ENCODE results near the gene WDR26. TPM values are rescaled to one million over a fixed set of nuclear protein-coding genes. Genes with fewer than 3 reads are reported as not detected.
A peak's percentile ranks its signal among the peaks of the same experiment; 100 is the strongest.

WDR26 gene
- polyA plus RNA-seq, 1 donor from 2014 or later = 4.0 TPM

DNA sequence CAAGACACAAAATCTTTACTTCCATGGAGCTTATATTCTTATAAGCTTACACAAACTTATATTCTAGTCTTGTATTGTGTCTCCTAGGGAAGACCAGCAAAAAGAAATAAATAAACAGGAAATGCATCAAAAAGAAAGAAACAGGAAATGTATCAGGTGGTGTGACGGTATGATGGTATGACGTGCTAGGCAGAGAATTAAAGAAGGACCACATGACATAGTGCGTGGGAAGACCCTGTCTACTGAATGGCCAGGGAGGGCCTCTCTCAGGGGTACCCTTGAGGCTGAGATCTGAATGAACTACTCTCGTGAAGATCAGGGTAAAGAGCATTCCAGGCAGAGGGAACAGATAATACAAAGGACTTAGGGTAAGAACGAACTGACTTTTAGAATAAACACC lies 15.6 kb upstream of the WDR26 start:
- Mint-ChIP-seq H3K4me1 (peaks cover 0 to 4% (median 2%) of the 10 kb centered on the region in 3 donors), H3K36me3 (peaks cover 4% of the 10 kb centered on the region), H3K27ac (no peak overlapping the region), H3K4me3 (no peak overlapping the region), H3K27me3 (no peaks in the 10 kb centered on the region), H3K9me3 (no peaks in the 10 kb centered on the region)

DNA sequence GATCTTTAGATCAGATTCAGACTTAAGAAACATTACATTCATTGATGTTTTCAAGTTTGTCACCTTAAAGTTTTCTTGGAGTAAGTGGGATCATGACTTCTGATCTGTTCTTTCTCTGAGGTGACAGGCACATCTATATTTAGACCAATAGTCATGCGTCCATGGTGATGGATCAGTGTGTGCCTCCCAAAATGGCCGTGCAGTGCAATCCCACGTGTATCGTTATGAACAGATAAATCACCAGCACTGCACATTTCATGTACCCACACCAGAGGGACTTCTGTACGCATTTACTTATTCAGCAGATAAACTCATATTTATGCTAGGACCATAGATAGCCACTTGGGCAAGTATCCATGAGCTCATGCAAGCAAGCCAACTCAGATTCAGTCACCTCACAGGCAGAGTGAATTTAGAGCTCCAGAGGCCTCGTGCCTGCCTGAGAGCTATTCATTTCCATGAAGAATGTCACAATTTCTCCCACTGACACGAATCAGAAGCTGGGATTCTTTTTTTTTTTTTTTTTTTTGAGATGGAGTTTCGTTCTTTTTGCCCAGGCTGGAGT lies 13.9 kb upstream of the WDR26 start:
- Mint-ChIP-seq H3K4me3 (no peak overlapping the region), H3K9me3 (no peaks in the 10 kb centered on the region), H3K4me1 (peaks cover 0 to 4% (median 2%) of the 10 kb centered on the region in 3 donors), H3K36me3 (peaks cover 4% of the 10 kb centered on the region), H3K27ac (no peak overlapping the region), H3K27me3 (no peaks in the 10 kb centered on the region)

- Mint-ChIP-seq H3K4me1 (peaks cover 0 to 4% (median 2%) of the 10 kb centered on the region in 3 donors), H3K27ac (no peak overlapping the region), H3K36me3 (peaks cover 4% of the 10 kb centered on the region), H3K27me3 (no peaks in the 10 kb centered on the region), H3K4me3 (no peak overlapping the region), H3K9me3 (no peaks in the 10 kb centered on the region)
These were observed 13.4 kb upstream of the WDR26 start for GRCh38 chr1:224447971-224448370.

- Mint-ChIP-seq H3K4me1 (peaks cover 0 to 4% (median 2%) of the 10 kb centered on the region in 3 donors), H3K36me3 (peaks cover 4% of the 10 kb centered on the region), H3K9me3 (no peaks in the 10 kb centered on the region), H3K4me3 (no peak overlapping the region), H3K27ac (no peak overlapping the region), H3K27me3 (no peaks in the 10 kb centered on the region)
These were observed 12.7 kb upstream of the WDR26 start for GRCh38 chr1:224447251-224447650.

DNA sequence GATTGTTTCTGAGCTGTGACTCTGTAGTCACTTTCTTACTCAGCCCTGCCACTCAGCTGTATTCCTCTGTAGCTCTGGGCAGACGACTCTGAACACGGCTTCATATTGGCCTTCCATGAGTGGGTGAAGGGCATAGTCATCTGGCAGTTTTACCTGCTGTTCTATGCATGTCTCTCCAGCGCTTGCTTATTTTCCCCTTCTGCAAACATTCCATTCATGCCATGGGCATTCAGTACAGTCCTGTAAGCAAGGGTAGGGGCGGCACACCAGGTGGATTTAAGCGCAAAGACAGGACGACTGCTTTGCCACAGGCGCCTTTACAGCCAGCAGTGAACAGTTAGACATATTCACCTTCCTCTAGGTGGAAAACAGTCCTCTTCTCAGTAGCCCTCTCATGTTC lies 4.4 kb upstream of the WDR26 start:
- Mint-ChIP-seq H3K36me3 (peaks cover 3% of the 10 kb centered on the region), H3K4me3 (no peak overlapping the region), H3K27ac (no peak overlapping the region), H3K4me1 (peaks cover 13 to 16% (median 13%) of the 10 kb centered on the region in 3 donors), H3K9me3 (no peaks in the 10 kb centered on the region), H3K27me3 (no peaks in the 10 kb centered on the region)

- Mint-ChIP-seq H3K4me1 (peaks cover 28 to 37% (median 33%) of the 10 kb centered on the region in 3 donors), H3K27ac (peak overlapping the region; percentile 73 to 93 (median 93)), H3K4me3 (peak overlapping the region in 3 of 4 donors; percentile 90 to 98 (median 95)), H3K9me3 (no peaks in the 10 kb centered on the region), H3K36me3 (peaks cover 1% of the 10 kb centered on the region), H3K27me3 (no peaks in the 10 kb centered on the region)
These were observed 1.4 kb upstream of the WDR26 start for GRCh38 chr1:224435999-224436398.

DNA sequence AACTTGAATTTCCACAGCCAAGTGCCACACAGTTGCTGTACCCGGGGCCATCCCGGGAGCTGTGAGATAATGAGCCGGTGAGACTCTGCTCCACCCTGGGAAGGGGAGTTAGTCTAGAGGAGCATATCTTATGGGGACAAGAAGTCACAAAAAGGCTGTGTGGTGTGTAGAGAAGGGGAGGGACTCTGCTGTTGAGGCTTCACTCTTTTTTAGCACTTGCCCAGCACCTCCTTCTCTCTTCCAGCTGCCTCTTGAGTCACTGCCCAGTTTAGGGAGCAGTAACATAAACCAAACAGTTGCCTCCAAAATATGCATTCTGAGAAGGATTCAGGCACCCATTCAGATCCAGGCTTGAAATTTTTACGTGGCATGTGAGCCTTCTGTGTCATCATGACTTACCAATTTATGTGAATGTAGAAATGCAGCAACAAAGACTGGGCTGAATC lies 744 bp upstream of the WDR26 start:
- Mint-ChIP-seq H3K36me3 (peaks cover 1% of the 10 kb centered on the region), H3K27me3 (no peaks in the 10 kb centered on the region), H3K4me1 (peaks cover 32 to 43% (median 38%) of the 10 kb centered on the region in 3 donors), H3K9me3 (no peaks in the 10 kb centered on the region), H3K27ac (peak overlapping the region; percentile 93 to 95 (median 93)), H3K4me3 (peak overlapping the region; percentile 90 to 98 (median 96))

- peak overlapping the region; percentile 90 to 96 (median 93) for H3K4me3 Mint-ChIP-seq
- peaks cover 1% of the 10 kb centered on the region for H3K36me3 Mint-ChIP-seq
- peaks cover 35 to 44% (median 38%) of the 10 kb centered on the region in 3 donors for H3K4me1 Mint-ChIP-seq
- no peaks in the 10 kb centered on the region for H3K27me3 Mint-ChIP-seq
- H3K27ac Mint-ChIP-seq = peak overlapping the region; percentile 92 to 95 (median 93)
- no peaks in the 10 kb centered on the region for H3K9me3 Mint-ChIP-seq
These were observed 610 bp downstream of the WDR26 start for GRCh38 chr1:224433701-224434672.

DNA sequence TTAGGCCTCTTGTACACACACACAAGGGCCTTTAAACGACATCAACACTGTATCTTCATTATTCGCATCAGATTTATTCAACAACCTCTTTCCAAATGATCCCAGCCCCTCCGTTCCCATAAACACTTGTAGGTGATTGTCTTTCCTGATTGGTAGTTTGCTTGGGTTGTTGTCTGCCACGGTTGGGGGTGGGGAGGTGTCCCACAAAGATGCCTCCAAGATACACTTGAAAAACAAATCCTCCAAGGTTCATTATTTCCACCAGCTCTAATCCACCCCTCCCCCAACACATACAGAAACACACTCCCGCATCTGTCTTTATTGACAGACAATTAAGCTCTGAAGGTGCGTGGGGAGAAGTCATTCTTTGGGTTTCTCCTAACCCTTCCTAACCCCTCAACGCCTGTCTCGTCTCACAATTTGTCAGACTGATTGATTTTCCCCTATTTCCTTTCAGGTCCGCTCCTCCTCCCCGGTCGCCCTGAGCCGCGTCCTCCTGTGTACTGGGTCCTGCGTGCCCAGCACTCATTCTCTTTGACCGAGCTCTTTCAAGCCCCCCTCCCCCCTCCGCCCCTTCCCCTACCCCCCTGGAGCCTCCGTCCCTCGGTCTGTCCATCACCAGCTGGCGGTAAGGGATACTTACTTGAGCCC lies 1.4 kb downstream of the WDR26 start:
- peaks cover 1% of the 10 kb centered on the region for H3K36me3 Mint-ChIP-seq
- H3K9me3 Mint-ChIP-seq = no peaks in the 10 kb centered on the region
- peaks cover 35 to 44% (median 38%) of the 10 kb centered on the region in 3 donors for H3K4me1 Mint-ChIP-seq
- peak overlapping the region; percentile 90 to 95 (median 95) for H3K27ac Mint-ChIP-seq
- H3K4me3 Mint-ChIP-seq = peak overlapping the region; percentile 87 to 96 (median 90)
- H3K27me3 Mint-ChIP-seq = no peaks in the 10 kb centered on the region

GRCh38 chr1:224432672-224433040 lies 1.9 kb downstream of the WDR26 start:
- peaks cover 35 to 48% (median 41%) of the 10 kb centered on the region in 3 donors for H3K4me1 Mint-ChIP-seq
- peaks cover 1% of the 10 kb centered on the region for H3K36me3 Mint-ChIP-seq
- peak overlapping the region; percentile 87 to 96 (median 90) for H3K4me3 Mint-ChIP-seq
- no peaks in the 10 kb centered on the region for H3K9me3 Mint-ChIP-seq
- peak overlapping the region; percentile 90 to 95 (median 95) for H3K27ac Mint-ChIP-seq
- H3K27me3 Mint-ChIP-seq = no peaks in the 10 kb centered on the region

DNA sequence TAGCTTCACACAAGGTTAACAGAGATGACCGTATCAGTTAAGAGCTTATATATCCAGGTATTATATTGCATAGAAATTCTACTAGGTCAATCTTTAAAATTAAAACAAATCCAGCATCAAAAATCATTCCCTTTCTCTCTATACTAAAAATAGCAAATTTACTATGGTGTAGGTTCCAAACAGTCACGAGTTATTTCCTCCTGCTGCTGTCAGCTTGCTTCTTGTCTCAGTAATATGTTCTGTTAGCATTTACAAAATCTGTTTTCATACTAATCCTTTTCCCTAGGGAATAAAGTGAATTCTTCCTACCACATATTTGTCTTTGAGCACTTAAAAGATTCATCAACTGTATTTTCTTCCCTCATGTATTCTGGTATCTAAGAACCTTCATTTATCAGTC lies 2.5 kb downstream of the WDR26 start:
- H3K27ac Mint-ChIP-seq = peak overlapping the region; percentile 90 to 95 (median 95)
- peaks cover 35 to 48% (median 43%) of the 10 kb centered on the region in 3 donors for H3K4me1 Mint-ChIP-seq
- no peaks in the 10 kb centered on the region for H3K27me3 Mint-ChIP-seq
- H3K4me3 Mint-ChIP-seq = peak overlapping the region; percentile 87 to 96 (median 90)
- peaks cover 1% of the 10 kb centered on the region for H3K36me3 Mint-ChIP-seq
- H3K9me3 Mint-ChIP-seq = no peaks in the 10 kb centered on the region

GRCh38 chr1:224431726-224432125 lies 2.9 kb downstream of the WDR26 start:
- peaks cover 35 to 45% (median 43%) of the 10 kb centered on the region in 3 donors for H3K4me1 Mint-ChIP-seq
- H3K27me3 Mint-ChIP-seq = no peaks in the 10 kb centered on the region
- no peaks in the 10 kb centered on the region for H3K9me3 Mint-ChIP-seq
- peak overlapping the region; percentile 53 to 95 (median 90) for H3K27ac Mint-ChIP-seq
- H3K36me3 Mint-ChIP-seq = no peaks in the 10 kb centered on the region
- peak overlapping the region in 3 of 4 donors; percentile 87 to 96 (median 91) for H3K4me3 Mint-ChIP-seq

DNA sequence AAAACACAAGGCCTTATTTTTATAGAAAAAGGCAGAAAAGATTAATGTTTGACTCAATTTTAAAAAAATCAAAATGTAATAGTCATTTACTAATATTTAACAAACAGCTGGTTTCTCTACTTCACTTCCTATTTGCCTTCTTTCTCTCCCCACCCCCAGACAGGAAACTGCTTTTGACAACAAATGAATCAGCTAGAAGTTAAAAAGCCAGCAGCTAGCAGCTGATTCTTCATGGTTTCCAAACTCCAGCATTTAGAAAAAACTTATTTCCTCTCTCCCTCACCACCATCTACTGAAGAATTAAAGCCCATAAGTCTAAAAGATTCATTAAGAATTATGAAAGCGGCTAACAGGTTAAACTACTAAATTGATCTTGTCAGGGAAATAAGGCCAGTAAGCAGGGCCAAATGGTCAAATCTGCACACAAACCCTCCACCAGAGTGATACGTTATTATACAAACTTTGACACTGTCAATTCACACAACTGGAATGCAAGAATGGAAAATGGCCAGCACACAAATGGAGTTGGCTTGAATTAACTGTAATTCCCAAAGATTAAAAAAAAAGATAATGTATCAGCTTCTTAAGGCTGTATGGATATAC lies 4.0 kb downstream of the WDR26 start:
- peak overlapping the region; percentile 15 to 94 (median 76) for H3K27ac Mint-ChIP-seq
- no peaks in the 10 kb centered on the region for H3K36me3 Mint-ChIP-seq
- H3K9me3 Mint-ChIP-seq = no peaks in the 10 kb centered on the region
- no peaks in the 10 kb centered on the region for H3K27me3 Mint-ChIP-seq
- H3K4me3 Mint-ChIP-seq = peak overlapping the region in 3 of 4 donors; percentile 24 to 93 (median 89)
- H3K4me1 Mint-ChIP-seq = peaks cover 30 to 44% (median 41%) of the 10 kb centered on the region in 3 donors

- Mint-ChIP-seq H3K4me3 (peak overlapping the region in 1 of 4 donors; percentile 32), H3K27ac (no peak overlapping the region), H3K36me3 (peaks cover 1% of the 10 kb centered on the region), H3K9me3 (no peaks in the 10 kb centered on the region), H3K27me3 (no peaks in the 10 kb centered on the region), H3K4me1 (peaks cover 31 to 43% (median 43%) of the 10 kb centered on the region in 3 donors)
These were observed 4.8 kb downstream of the WDR26 start for GRCh38 chr1:224429616-224430326.
